Measurements from ENCODE around the gene MAP4.

Gene MAP4

GRCh38 chr3:47854267-47854666 lies 161.9 kb downstream of the MAP4 start:
- DNase-seq (ENCODE audit: low spot score) = no peak
- no peak for TF ChIP-seq CTCF (IDR thresholded peaks at IDR 0.05)
- H3K27ac ChIP-seq = no peak overlapping the region
- no peak overlapping the region for H3K4me3 ChIP-seq

DNA sequence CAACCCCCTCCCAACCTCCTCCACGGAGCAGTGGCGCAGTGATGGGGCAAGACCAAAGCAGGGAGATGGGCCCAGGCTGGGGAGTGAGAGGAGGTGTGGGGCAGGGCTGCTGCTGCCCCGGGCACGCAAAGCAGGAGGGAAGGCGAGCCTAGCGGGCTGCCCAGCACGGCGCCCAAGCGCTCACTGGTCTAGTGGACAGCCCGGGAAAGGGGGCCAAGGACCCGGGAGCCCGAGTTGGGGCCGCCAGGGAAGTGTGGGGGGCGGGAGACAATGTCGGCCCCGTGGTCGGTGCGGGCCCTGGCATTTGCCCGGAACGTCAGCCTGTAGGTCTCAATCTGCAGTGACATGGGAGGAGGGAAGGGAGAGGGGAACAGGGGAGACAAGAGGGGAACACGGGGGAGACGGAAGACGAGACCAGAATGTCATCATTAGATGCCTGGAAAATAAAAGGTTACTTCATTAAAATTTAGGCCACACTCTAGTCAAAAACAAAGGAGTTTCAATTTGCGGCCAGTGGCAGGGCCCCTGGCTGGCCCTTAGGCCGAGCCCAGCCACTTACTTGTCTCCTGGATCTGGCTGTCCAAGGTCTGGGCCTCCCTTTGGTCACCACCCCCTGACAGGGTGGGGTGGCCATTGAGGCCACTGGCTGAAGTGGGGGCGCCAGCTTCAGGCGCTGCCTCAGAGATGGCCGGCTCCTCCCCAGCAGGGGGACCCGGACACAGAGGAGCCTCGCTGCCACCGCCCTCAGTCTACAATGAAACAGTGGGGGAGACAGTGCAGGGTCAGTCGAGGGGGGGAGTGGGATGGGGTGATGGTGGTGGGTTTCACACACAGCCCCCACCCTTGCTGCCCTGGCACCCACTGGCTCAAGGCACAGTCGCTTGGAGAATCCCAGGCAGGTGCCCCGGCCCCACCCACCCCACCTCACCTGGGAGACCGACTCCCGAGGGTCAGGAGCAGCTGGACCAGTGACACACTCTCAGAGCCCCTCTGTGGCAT lies 163.3 kb downstream of the MAP4 start:
- Histone ChIP-seq H3K27ac (no peak overlapping the region), H3K4me3 (no peak overlapping the region)
- TF ChIP-seq CTCF (IDR thresholded peaks at IDR 0.05) = no peak
- no peak for DNase-seq (ENCODE audit: low spot score)

GRCh38 chr3:47851888-47852603 lies 164.2 kb downstream of the MAP4 start:
- Histone ChIP-seq H3K4me3 (no peak overlapping the region), H3K27ac (no peak overlapping the region)
- no peak for DNase-seq (ENCODE audit: low spot score)
- no peak for TF ChIP-seq CTCF (IDR thresholded peaks at IDR 0.05)

DNA sequence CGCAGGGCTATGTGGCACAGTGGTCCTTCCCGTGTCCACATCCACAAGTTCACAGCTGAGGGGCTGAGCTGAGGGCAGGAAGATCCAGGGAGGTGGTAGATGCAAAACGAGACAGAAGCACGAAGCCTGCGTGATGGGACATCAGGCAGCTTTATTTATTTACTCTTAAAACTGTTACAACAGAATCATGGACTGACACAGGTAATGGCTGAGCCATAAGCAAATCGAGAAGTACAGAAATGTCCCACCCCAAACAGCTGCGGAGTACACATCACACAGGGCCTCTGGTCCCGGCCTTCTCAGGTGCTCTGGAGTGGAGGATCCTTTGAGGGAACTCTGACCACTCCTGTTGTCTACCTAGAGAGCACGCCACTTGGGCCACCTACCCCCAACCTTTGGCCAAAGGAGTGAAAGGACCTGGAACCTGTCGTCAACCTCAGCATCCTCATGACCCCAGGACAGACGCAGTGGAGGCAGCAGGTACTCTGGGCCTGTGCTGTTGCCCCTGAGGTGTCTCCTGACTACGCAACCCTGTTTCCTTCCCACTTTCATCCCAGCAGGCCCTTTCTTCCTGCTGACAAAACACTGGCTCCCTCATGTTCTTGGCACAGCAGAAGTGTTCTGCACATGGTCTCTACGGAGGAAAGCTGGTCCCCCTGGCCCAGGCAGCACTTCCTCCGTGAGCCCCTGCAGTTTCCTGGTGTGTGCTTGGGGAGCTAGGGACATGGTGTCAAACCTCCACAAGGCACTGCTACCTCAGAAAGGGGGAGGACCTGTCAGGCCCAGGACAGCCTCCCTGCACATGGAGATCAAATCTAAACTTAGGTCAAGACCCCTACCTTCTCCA lies 165.4 kb downstream of the MAP4 start:
- no peak for DNase-seq (ENCODE audit: low spot score)
- Histone ChIP-seq H3K4me3 (no peak overlapping the region), H3K27ac (no peak overlapping the region)
- no peak for TF ChIP-seq CTCF (IDR thresholded peaks at IDR 0.05)

DNA sequence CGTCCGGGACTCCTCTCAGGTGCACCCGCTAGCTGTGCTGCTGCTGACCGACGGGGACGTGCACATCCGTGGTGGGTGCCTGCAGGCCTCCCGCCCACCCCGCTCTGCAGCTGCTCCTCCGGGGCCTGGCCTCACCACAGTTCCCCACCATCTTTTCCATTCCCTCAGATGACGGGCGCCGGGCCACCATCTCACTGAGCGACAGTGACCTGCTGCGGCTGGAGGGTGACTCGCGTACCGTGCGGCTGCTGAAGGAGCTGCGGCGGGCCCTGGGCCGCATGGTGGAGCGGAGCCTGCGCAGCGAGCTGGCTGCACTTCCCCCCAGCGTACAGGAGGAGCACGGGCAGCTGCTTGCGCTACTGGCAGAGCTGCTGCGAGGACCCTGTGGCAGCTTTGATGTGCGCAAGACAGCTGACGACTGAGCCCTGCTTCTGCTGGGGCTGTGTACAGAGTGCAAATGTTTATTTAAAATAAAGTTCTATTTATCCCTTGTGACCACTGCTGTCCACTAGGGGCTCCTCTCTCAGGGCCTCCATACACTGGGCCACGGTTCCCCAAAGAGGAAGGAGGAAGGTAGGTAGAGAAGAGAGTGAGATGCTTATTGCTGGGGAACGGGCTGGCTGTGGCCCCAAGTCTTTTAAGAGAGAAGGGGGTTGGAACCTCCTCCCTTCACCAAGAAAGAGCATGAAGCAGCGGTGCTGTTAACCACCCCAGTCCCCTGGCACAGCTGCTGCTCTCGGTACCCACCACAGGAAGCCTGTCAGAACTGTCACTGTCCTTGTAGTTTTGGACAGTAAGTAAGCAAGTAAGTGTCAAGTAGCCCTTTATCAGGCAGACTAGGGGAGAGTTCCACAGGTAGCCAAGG lies 166.3 kb downstream of the MAP4 start:
- no peak for DNase-seq (ENCODE audit: low spot score)
- TF ChIP-seq CTCF (IDR thresholded peaks at IDR 0.05) = no peak
- H3K4me3 ChIP-seq = no peak overlapping the region
- H3K27ac ChIP-seq = no peak overlapping the region

GRCh38 chr3:47849186-47849698 lies 167.0 kb downstream of the MAP4 start:
- DNase-seq (ENCODE audit: low spot score) = no peak
- H3K4me3 ChIP-seq = no peak overlapping the region
- no peak overlapping the region for H3K27ac ChIP-seq
- TF ChIP-seq CTCF (IDR thresholded peaks at IDR 0.05) = no peak
